Activated T-cell treated with anti-CD3 and anti-CD28 coated beads, Interleukin-2, amount 50 U/mL, for 72 hours (primary cell): ENCODE measurements around the gene CHST5. TPM values are rescaled to one million over a fixed set of nuclear protein-coding genes. Genes with fewer than 3 reads are reported as not detected.

Experiments used
- ATAC-seq, 2 donors: fragments of 150-1000 bp; cut with Tn5 transposase; replicated peaks in 1 of 2; 2 replicates each; pipeline ENCODE4 v1.10.0; 2021; ENCODE audit warnings: moderate library complexity in 2 of 2, mild to moderate bottlenecking in 1 of 2
- DNase-seq, 2 donors: peaks; one replicate each; pipeline ENCODE4 v3.0.0; 2021 to 2022; ENCODE audit warnings: mixed read lengths in 1 of 2
- H3K27ac Mint-ChIP-seq: one replicate; pipeline ENCODE4 v1.8.0; 2022; ENCODE audit warnings: mild to moderate bottlenecking, moderate library complexity, mixed read lengths
- H3K27me3 Mint-ChIP-seq: one replicate; pipeline ENCODE4 v1.8.0; 2022; ENCODE audit warnings: low read depth, mixed read lengths
- H3K36me3 Mint-ChIP-seq, 2 donors: one replicate each; pipeline ENCODE4 v1.8.0; 2022; ENCODE audit warnings: mixed read lengths in 2 of 2, mild to moderate bottlenecking in 1 of 2; ENCODE audit not compliant: insufficient read depth in 2 of 2
- H3K4me1 Mint-ChIP-seq: one replicate; pipeline ENCODE4 v1.8.0; 2022; ENCODE audit warnings: low read depth, mixed read lengths
- H3K4me3 Mint-ChIP-seq, 2 donors: one replicate each; pipeline ENCODE4 v1.8.0; 2022; ENCODE audit warnings: mild to moderate bottlenecking in 2 of 2, mixed read lengths in 2 of 2, moderate library complexity in 2 of 2
- H3K9me3 Mint-ChIP-seq, 2 donors: one replicate each; pipeline ENCODE4 v1.8.0; 2022; ENCODE audit warnings: mixed read lengths in 2 of 2
- total RNA-seq, 2 donors: library from RNA; stranded (reverse); gene quantifications; one replicate each; pipeline ENCODE4 v1.2.3, GENCODE V29; 2022

The CHST5 gene
- under 1 TPM in 1 of 2 donors, not detected in 1; 0.82 TPM for total RNA-seq

GRCh38 chr16:75535901-75536300 lies at the start of gene CHST5:
Gene CHST5, minus strand, starts transcription at chr16:75536108. Its CDS starts 5,724 bp downstream, at chr16:75530384.
- Mint-ChIP-seq H3K36me3 (no peaks in the 10 kb centered on the region), H3K4me3 (no peak within 1 kb of the TSS), H3K4me1 (no peaks in the 10 kb centered on the region), H3K9me3 (no peaks in the 10 kb centered on the region), H3K27ac (no peak within 1 kb of the TSS), H3K27me3 (no peaks in the 10 kb centered on the region)
- DNase-seq = no peak
- ATAC-seq = no peak

- peaks cover under 1% of the 10 kb centered on the region for H3K4me1 Mint-ChIP-seq
- H3K27me3 Mint-ChIP-seq = no peaks in the 10 kb centered on the region
- ATAC-seq = no peak
- H3K27ac Mint-ChIP-seq = no peak overlapping the region
- H3K9me3 Mint-ChIP-seq = no peaks in the 10 kb centered on the region
- peaks cover 0 to 4% of the 10 kb centered on the region in 2 donors for H3K36me3 Mint-ChIP-seq
- DNase-seq = no peak
- no peak overlapping the region for H3K4me3 Mint-ChIP-seq
These were observed 48.2 kb upstream of the CHST5 start for GRCh38 chr16:75584108-75584507.

DNA sequence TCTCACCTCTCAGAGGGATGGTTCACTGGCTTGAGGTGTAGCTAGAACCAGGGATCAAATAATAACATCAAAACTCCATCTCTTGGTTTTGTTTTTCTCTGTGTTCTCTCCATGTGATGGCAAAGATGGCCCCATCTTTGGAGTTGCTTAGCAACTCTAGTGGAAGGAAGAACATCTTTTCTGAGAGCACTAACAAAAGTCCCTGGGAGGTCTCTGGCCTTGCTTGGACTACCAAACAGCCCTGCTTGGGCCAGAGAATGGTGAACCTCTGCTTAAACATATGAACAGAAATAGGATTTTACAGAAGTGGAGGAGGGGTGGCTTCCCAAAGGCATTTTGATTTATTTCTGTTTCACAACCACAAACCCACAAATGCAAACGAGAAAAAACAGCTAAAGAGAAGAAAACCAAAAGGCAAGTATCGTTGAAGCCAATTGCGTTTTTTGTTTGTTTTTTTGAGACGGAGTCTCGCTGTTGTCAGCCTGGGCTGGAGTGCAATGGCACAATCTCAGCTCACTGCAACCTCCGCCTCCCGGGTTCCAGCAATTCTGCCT lies 43.5 kb upstream of the CHST5 start:
- peaks cover 0 to 11% of the 10 kb centered on the region in 2 donors for H3K36me3 Mint-ChIP-seq
- H3K27me3 Mint-ChIP-seq = no peaks in the 10 kb centered on the region
- ATAC-seq (no peak), DNase-seq (no peak)
- H3K4me3 Mint-ChIP-seq = no peak overlapping the region
- peaks cover 16% of the 10 kb centered on the region for H3K4me1 Mint-ChIP-seq
- H3K27ac Mint-ChIP-seq = peak overlapping the region; percentile 78
- no peaks in the 10 kb centered on the region for H3K9me3 Mint-ChIP-seq

DNA sequence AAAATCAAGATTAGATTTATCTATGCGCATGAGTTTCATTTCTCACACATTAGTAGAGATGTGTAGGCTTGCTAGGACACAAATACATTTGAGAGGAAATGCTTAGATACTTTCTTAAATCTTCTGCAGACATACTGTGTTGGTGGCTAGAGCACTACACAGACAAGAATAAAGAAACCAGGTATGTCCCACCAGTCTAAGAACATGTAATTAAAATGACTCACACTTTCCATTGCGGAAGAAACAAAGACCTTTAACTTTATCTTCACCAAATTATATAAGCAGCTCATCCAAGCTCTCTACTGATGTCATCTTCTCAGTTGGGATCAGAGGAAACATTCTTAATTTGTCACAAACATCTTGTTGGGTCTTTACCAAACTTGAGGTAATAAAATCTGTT lies 42.8 kb upstream of the CHST5 start:
- no peak for ATAC-seq
- Mint-ChIP-seq H3K4me3 (no peak overlapping the region), H3K27me3 (no peaks in the 10 kb centered on the region), H3K27ac (peak overlapping the region; percentile 78), H3K9me3 (no peaks in the 10 kb centered on the region), H3K4me1 (peaks cover 16% of the 10 kb centered on the region), H3K36me3 (peaks cover 0 to 11% of the 10 kb centered on the region in 2 donors)
- no peak for DNase-seq

GRCh38 chr16:75578212-75578611 lies 42.3 kb upstream of the CHST5 start:
- Mint-ChIP-seq H3K36me3 (peaks cover 3 to 12% of the 10 kb centered on the region in 2 donors), H3K27ac (peak overlapping the region; percentile 78), H3K4me1 (peaks cover 18% of the 10 kb centered on the region), H3K27me3 (no peaks in the 10 kb centered on the region), H3K9me3 (no peaks in the 10 kb centered on the region), H3K4me3 (no peak overlapping the region)
- ATAC-seq (no peak), DNase-seq (no peak)

- Mint-ChIP-seq H3K36me3 (peaks cover 4 to 14% of the 10 kb centered on the region in 2 donors), H3K4me3 (no peak overlapping the region), H3K27me3 (no peaks in the 10 kb centered on the region), H3K27ac (peak overlapping the region; percentile 29), H3K4me1 (peaks cover 20% of the 10 kb centered on the region), H3K9me3 (no peaks in the 10 kb centered on the region)
- DNase-seq (no peak), ATAC-seq (peak in 1 of 2 donors; percentile 59)
These were observed 40.5 kb upstream of the CHST5 start for GRCh38 chr16:75576384-75576811.

GRCh38 chr16:75575958-75576357 lies 40.0 kb upstream of the CHST5 start:
- Mint-ChIP-seq H3K4me3 (no peak overlapping the region), H3K36me3 (peaks cover 4 to 14% of the 10 kb centered on the region in 2 donors), H3K9me3 (no peaks in the 10 kb centered on the region), H3K27ac (peak overlapping the region; percentile 29), H3K27me3 (no peaks in the 10 kb centered on the region), H3K4me1 (peaks cover 20% of the 10 kb centered on the region)
- ATAC-seq = no peak
- DNase-seq = no peak

DNA sequence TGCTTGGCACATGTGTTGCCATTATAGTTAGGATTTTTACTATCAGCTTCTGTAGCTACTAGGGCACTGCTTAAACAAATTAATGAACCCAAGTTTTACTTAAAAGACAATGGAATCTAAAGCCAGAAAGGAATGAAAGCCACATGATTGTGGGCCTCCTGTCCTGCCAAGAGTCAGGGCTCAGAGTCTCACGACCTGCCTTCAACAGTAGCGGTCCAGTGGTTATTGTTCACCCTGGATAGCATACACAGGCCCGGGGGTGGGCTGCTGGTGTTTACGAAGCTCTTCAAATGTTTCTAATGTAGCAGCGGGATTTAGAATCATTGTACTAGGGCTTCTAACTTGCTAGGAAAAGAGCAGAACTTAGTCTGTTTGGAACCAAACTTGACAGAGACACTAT lies 38.0 kb upstream of the CHST5 start:
- ATAC-seq = no peak
- Mint-ChIP-seq H3K4me1 (peaks cover 26% of the 10 kb centered on the region), H3K27me3 (no peaks in the 10 kb centered on the region), H3K9me3 (no peaks in the 10 kb centered on the region), H3K36me3 (peaks cover 4 to 9% of the 10 kb centered on the region in 2 donors), H3K4me3 (no peak overlapping the region), H3K27ac (no peak overlapping the region)
- DNase-seq = no peak

DNA sequence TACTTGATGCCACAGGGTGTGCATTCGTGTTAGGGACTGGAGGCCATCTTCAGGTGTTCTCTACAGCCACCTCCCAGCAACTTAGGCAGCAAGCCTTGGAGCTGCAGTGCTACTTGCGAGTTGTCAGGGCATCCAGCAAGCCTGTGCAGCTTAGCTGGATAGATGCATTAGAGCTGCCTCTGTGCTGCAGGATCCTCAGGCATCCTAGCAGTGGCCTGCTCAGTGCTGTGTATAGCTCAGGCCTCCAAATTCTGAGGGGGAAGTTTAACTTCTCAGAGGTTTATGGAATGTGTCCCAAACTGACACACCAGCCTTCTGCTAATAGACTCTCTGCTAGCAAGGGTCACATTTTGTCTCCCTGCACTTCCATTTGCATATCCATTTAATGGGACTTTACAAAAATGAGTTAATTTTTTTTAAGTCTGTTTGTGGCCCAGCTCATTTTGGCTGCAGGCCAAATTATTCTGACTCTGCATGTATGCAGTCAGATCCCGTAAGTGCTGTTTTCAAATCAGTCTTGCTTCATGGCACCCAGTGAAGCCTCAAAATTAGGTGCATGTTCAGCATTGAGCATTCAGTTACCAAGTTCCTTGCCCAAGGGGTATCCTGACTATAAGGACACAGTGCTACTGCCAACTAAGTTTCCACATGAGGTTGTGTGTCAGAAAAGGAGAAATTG lies 37.1 kb upstream of the CHST5 start:
- peaks cover 4 to 7% of the 10 kb centered on the region in 2 donors for H3K36me3 Mint-ChIP-seq
- ATAC-seq (no peak), DNase-seq (no peak)
- peaks cover 20% of the 10 kb centered on the region for H3K4me1 Mint-ChIP-seq
- H3K27me3 Mint-ChIP-seq = no peaks in the 10 kb centered on the region
- H3K9me3 Mint-ChIP-seq = no peaks in the 10 kb centered on the region
- H3K4me3 Mint-ChIP-seq = no peak overlapping the region
- H3K27ac Mint-ChIP-seq = no peak overlapping the region

GRCh38 chr16:75570396-75571065 lies 34.6 kb upstream of the CHST5 start:
- no peak overlapping the region for H3K27ac Mint-ChIP-seq
- no peaks in the 10 kb centered on the region for H3K9me3 Mint-ChIP-seq
- H3K4me3 Mint-ChIP-seq = no peak overlapping the region

DNA sequence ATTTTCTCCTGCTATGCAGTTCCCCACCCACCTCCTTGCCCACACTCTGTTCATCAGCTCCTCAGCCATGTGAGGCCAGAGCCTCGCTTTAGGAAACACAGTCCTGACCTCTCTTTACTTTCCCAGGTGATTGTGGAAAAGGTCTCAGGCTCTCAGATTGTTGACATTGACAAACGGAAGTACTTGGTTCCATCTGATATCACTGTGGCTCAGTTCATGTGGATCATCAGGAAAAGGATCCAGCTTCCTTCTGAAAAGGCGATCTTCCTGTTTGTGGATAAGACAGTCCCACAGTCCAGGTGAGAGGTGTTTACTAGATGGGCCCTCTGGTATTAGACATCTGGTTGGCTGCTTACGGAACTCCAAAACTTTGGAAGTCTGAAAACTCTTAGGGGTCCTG lies 32.0 kb upstream of the CHST5 start:
- H3K4me1 Mint-ChIP-seq = peaks cover 43% of the 10 kb centered on the region
- H3K27me3 Mint-ChIP-seq = peaks cover 13% of the 10 kb centered on the region
- ATAC-seq = no peak
- H3K9me3 Mint-ChIP-seq = no peaks in the 10 kb centered on the region
- H3K4me3 Mint-ChIP-seq = peak overlapping the region; percentile 17 to 98
- DNase-seq = no peak
- peak overlapping the region; percentile 16 for H3K27ac Mint-ChIP-seq
- H3K36me3 Mint-ChIP-seq = no peaks in the 10 kb centered on the region

More at GRCh38 chr16:75570396-75571065, 34.6 kb upstream of the CHST5 start:
- ATAC-seq (no peak), DNase-seq (no peak)
- Mint-ChIP-seq H3K36me3 (peaks cover 4 to 7% of the 10 kb centered on the region in 2 donors), H3K27me3 (no peaks in the 10 kb centered on the region), H3K4me1 (peaks cover 31% of the 10 kb centered on the region)

DNA sequence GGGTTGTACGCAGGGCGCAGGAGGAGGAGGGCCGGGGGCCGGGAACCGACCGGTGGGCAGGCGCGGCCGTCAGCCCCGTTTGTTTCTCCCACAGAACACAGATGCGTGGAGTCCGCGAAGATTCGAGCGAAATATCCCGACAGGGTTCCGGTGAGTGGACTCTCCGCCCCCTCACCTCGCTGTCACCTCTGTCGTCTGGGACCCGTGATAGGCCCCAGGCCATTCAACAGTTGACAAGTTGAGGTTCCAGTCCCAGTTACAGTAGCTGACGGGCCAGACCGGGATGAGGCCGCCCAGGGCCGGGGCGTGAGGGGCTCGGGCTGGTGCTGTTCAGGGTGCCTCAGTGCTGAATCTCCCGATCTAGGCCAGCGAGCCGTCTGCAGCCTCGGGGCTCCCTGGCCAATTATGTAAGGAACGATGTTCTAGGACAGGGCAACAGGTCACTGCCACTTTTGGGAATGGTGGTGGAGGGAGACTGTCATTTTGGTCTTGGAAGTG lies 30.9 kb upstream of the CHST5 start:
- ATAC-seq (peak; percentile 6 to 9), DNase-seq (peak; percentile 21 to 38)
- Mint-ChIP-seq H3K9me3 (no peaks in the 10 kb centered on the region), H3K4me1 (peaks cover 47% of the 10 kb centered on the region), H3K4me3 (peak overlapping the region; percentile 87 to 98), H3K36me3 (no peaks in the 10 kb centered on the region), H3K27me3 (peaks cover 19% of the 10 kb centered on the region), H3K27ac (no peak overlapping the region)

DNA sequence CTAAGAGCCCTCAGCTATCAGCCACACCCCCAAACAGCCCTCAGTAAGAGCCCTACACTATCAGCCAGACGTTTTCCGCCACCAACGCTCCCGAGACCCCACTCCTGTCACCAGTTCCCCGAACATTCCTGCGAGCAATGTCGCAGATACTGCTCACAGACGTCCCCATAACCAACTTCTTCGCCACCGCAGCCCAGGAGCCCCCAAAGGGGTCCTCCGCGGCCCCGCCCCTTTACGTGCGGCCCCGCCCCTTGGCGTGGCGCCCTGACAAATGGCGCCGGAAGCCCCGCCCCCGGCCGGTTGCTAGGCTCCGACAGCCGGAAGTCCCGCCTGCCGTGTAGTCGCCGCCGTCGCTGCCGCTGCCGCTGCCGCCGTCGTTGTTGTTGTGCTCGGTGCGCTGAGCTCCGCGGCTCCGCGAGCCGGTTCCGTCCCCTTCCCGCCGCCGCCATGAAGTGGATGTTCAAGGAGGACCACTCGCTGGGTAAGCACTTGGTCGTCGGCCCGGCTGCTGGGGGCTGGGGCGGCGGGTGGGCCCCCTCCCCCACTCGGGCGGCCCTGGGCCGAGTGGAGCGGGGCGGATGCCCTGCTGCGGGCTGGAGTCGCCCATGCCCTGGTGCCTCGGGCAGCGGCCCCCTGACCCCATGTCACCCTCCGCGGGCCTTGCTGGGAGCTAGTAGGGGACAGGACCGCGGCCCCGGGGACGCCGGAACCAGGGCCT lies 30.3 kb upstream of the CHST5 start, which contains the start of gene GABARAPL2:
Gene GABARAPL2 (plus strand): TSS at position 340 of the 718 bp plus-strand sequence. CDS start 108 bp downstream, at position 448.
- peaks cover 53% of the 10 kb centered on the region for H3K4me1 Mint-ChIP-seq
- no peaks in the 10 kb centered on the region for H3K9me3 Mint-ChIP-seq
- peak within 1 kb of the TSS; percentile 62 for H3K27ac Mint-ChIP-seq

More for the DNA sequence above, 30.3 kb upstream of the CHST5 start, which contains the start of gene GABARAPL2:
- peaks cover 19% of the 10 kb centered on the region for H3K27me3 Mint-ChIP-seq
- ATAC-seq = peak; percentile 77 to 79
- H3K4me3 Mint-ChIP-seq = peak within 1 kb of the TSS; percentile 87 to 98
- H3K36me3 Mint-ChIP-seq = no peaks in the 10 kb centered on the region
- peak; percentile 92 to 95 for DNase-seq
